Fibroblast of skin of right quadriceps (primary cell): ENCODE results near the gene SYNDIG1.

Experiments
- DNase-seq: peaks from one replicate; pipeline ENCODE4 v3.0.0-alpha.2; 2013

The SYNDIG1 gene

DNA sequence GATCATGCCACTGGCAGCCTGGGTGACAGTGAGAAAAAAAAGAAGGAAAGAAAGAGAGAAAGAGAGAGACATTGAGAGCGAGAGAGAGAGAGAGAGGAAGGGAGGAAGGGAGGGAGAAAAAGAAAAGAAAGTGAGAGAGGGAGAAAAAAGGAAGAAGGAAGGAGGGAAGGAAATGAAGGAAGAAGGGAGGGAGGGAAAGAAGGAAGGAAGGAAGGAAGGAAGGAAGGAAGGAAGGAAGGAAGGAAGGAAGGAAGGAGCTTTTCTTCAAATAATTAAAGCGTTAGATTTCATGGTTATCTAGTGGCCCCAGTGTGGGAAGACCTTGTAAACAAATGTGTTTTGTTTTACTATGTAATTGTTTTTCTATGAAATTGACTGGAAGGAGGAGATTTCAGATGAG, 170.8 kb downstream of the SYNDIG1 start:
- DNase-seq, result no peak

DNA sequence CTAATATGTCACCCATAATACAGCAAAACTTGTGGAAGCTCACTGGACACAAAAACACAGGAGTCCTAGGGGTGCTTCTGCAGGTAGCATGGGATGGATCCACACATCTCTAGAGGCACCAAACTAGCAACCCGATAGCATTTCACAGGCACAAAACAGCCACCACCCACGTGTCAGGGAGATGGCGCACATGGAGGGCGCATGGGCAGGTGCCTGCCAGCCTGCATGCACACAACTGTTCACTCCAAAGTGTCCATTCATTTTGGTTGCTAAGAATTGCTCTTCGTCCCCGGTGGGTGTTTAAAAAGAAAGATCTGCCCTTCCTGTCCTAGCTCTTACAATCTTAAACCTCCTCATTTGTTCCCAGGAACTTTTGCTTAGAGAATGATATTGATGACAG, 171.3 kb downstream of the SYNDIG1 start:
- DNase-seq, result no peak

DNA sequence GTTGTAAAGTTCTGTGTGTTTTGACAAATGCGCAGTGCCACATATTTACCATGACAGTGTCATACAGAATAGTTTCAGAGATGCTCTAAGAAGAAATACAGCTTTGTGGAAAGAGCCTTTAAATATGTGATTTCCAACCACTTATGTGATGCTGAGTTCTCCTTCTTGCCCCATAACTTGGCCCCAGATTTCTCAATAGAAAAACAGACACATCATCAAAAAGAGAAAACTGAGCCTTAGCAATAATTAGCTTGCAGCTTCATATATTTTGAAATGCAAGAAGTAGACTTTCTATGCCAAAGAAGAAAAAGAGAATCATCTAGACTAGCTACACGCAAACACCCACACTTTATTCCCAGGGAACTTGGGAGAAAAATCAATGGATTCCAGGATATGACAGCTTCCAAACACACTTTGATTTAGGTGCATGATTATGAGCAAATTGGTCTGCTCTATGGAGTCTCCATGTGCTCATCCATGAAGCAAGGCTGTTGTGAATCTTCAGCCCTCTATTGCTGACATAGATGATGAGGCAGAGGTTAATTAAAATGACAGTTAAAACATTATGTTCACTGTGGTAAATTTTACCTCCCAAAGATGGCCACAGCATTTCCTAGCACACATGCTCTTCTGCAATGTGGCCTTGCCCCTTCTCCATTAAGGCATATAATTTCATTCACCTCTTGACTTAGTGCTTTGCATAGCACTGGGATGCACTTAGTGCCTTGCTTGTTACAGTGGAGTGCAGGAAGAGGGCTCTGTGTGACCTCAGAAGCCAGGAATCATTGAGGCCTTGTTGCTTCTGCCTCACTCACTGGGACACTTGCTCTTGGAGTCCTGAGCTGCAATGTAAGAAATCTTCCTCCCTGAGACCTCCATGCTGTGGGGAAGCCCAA, 174.6 kb downstream of the SYNDIG1 start:
- DNase-seq, result no peak

DNA sequence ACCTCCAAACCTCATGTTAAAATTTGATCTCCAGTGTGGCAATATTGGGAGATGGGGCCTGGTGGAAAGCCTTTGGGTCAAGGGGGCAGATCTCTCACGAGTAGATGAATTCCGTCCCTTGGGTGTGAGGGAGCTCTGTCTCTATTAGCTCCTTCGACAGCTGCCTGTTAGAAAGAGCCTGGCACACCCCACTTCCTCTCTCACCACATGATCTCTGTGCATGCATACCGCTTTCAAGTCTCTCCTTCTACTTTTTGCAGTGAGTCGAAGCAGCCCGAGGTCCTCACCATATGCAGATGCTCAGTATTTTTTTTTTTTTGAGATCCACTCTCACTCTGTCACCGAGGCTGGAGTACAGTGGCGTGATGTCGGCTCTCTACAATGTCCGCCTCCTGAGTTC, 176.9 kb downstream of the SYNDIG1 start:
- no peak for DNase-seq

DNA sequence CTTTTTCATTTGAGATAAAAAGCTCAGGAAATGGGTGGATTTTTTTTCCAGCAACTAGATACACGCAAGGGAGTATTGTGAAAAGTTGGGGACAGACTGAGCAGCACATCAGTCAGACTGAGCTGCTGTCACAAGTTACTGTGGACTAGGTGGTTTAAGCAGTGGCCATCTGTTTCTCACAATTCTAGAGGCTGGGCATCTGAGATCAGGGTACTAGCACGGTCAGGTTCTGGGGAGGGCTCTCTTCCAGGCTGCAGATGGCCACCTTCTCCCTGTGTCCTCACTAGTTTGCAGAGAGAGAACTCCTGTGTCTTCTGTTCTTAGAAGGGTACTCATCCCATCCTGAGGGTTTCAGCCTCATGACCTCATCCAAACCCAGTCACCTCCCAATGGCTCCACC, 178.3 kb downstream of the SYNDIG1 start:
- DNase-seq, result no peak

DNA sequence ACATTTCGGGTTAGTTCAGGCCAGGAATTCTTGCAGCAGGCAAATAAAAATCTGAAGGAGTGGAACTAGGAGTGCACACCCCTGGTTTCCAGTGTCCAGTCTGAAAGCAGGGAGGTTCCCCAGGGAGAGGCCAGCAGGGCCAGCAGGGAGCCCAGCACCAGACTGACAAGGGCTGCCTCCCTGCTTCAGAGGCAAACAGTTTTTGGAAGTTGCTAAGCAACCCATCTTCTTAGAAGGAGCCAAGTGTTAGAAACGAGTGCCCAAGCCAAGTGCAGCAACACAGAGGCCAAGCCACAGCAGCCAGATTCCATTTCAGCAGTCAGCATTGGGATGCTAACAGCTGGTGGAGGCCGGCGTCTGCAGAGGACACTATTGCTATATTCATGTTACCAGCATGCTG, 179.1 kb downstream of the SYNDIG1 start:
- no peak for DNase-seq

DNA sequence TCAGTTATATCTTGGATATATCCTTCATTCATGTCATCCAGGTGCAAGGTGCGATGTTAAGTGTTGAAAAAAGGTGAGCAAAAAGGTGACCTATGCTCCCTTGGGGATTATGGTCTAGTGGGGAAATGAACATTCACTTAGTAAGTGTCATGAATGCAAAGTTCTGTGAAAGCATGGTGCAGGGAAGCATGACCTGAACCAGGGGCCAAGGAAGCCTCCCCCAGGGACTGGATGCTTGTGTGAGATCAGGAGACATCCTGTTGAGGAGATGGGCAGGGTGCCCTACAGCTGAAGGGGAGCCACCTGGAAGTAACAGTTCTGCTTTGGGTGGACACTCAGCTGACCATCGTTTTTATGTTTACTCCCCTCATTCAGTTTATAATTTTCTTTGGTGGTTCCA, 179.5 kb downstream of the SYNDIG1 start:
- DNase-seq, result no peak

DNA sequence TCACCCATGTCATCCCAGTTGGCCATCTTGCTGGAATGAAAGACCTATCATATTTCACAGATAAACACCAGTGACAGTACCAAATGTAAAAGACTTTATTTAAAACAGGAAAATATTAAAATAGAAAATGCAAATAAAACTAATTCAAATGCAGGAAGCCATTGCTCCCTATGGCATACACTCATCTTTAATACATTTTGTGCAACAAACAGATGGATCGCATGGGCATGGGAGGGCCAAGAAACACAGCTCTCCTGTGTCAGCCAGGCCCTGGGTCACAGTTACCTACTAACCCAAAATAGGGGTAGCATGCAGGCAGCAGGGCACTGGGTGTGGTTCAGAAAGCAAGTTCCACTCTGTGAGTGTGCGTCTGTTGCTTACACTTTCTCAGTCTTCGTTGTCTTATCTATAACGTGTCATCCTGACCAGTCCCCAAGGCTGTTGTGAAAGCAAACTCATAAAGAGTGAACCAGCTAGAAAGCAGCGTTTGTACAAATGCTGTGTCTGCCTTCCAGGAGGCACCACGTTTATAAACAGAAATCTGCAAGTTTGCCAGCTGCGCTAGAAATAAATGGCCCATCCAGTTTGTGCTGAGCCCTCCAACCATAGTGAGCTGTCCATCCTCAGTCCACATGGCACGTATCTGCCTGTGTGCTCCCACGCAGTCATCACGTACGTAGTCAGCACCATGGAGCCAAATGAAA, 180.5 kb downstream of the SYNDIG1 start:
- DNase-seq, result no peak

DNA sequence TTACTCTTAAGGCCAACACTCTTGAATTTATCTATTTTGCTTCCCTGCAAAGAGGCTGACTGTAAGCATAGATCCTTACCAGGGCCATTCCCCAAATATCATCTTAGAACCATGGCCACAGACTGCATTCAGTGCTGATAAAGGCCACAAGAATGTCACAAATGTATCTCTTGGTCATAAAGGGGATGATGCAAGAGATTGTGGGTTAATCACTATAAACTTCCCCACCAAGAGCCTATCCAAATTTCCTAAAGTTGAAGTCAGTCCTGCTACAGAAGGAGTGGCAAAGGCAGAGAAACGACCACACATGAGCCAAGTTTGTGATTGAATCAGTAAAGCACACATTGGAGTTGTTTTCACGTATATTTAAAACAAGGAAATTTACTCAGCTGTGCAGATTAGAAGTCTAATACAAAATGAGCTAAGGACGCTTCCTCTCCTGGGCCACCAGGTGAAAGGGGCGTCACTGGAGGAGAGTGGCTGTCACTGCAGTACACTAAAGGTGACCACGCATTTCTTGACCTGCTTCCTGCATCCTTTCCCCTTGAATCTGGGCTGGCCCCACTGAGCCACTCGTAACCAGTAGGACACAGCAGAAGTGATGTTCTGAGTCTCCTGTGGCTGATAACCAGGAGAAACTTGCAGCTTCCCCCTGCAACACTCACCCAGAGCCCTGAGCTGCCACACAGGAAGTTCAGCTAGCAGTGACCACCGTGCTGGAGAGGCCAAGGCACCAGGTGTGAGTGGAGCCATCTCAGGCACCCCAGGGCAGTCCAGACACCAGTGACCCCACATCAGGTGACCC, 181.9 kb downstream of the SYNDIG1 start:
- DNase-seq, result peak; percentile 97

DNA sequence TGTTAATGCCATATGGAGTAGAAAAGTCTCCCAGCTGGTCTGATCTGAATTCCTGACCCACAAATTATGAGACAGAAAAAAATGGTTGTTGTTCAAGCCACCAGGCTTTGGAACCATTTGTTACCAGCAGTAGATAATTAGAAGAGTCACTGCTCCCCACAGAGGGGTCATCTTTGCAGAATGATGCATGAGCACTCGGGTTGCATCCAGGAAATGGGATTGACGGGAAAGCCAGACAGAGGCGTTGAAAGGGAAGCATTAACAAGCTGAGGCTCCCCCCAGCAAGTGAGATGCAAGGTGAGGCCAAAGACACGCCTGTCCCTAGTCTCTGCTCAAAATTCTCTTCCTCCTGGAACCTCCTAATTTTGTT, 182.5 kb downstream of the SYNDIG1 start:
- DNase-seq, result peak; percentile 51

DNA sequence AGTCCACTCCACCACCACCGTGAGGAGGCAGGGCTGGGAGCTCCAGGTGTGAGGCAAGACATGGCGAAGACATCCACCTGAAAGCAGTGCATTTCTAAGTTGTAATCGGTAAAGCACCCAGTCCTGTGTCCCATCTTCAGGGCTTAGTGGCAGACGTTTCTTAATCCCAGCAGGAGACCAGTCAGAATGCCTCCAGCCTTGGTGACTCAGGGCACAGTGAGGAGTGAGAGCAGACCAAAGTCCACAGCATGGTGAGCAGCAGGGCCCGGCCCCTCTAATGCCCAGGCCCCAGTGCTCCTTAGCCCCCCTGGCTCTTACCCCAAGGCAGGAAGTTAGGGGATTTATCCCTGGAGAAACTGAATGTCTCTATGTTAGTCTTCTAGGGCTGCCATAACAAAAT, 183.9 kb downstream of the SYNDIG1 start:
- DNase-seq, result peak; percentile 33

DNA sequence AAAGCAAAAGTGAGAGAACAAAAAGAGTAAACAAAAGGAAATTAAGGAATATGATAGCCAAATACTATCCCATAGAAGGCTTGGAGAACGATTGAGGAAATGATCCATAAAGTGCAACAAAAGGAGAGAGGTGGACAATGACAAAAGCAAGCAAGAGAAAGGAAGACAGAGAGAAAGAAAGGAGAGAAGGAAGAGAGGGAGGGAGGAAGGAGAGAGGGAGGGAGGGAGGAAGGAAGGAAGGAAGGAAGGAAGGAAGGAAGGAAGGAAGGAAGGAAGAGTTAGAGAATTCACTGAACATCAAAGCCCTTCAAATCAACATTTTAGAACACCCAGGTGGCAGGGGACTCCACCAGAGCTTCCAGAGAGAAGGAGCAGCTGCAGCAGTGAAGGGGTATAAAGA, 185.0 kb downstream of the SYNDIG1 start:
- DNase-seq, result no peak

DNA sequence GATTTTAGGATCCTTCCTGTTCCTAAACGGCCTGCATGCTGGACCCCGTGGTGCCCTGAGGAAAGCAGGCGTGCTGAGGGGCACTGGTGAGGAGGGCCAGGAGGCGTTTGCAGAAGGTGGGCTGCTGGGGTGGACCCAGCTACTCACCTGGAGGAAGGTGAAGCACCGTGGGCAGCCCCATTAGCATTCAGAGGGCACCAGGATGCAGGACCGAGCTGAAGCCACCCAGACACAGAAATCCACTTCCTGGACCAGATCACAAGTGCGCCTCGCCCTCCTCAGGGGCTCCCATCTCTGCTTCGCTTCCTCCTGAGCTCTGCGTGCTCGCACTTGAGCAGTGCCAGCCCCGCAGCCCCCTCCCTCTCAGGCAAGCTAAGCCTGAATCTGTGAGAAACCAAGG, 187.0 kb downstream of the SYNDIG1 start:
- no peak for DNase-seq

DNA sequence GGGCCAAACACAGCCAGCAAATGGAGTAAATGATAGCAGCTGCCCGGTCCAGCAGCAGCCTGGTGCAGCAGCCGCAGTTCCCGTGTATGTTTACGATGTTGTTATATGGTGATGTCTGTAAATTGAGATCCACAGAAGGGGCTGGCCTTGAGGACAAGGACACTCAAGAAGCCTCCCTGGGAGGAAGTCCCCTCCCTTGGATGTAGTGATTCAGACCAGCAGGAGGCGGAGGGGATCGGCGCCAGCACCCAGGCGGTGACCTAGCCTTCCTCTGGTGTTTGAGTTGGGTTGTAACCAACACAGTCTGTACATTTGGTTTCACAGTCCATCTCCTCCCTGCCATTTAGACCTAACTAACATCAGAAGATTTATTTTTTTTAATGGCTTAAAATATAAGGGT, 187.8 kb downstream of the SYNDIG1 start:
- no peak for DNase-seq

DNA sequence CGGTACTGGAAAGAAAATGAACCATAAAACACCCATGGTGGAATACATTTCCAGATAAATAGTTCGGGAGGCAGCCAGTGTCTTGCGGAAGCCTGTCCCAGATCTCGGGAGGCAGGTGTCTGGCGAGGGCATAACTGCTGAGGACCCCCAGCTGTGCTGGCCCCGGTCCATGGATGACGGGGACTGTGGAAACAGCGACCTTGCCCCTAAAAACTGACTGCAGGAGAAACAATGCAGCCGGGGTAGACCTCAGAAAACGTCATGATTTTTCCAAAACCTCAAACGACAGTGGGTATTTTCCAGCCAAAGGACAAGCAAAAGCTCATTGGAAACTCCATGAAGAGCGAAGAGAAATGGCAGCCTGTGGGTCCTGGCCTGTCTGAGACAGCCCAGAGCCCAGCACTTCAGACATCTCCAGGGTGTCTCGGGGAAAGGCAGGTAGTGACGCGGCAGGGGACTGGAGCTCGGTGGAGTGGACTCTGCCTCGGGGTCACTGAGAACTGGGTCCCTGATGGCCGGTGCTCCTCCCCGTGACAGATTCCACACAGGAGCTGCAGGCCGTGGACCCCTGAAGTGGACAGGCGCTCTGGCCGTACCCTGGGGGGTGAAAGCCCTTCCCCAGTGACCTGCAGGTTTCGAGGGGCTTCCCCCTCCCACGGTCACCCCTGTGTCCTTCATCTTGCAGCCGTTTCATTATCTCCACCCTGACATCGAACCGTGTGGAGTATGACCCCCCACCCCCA, 188.6 kb downstream of the SYNDIG1 start:
- DNase-seq, result no peak

DNA sequence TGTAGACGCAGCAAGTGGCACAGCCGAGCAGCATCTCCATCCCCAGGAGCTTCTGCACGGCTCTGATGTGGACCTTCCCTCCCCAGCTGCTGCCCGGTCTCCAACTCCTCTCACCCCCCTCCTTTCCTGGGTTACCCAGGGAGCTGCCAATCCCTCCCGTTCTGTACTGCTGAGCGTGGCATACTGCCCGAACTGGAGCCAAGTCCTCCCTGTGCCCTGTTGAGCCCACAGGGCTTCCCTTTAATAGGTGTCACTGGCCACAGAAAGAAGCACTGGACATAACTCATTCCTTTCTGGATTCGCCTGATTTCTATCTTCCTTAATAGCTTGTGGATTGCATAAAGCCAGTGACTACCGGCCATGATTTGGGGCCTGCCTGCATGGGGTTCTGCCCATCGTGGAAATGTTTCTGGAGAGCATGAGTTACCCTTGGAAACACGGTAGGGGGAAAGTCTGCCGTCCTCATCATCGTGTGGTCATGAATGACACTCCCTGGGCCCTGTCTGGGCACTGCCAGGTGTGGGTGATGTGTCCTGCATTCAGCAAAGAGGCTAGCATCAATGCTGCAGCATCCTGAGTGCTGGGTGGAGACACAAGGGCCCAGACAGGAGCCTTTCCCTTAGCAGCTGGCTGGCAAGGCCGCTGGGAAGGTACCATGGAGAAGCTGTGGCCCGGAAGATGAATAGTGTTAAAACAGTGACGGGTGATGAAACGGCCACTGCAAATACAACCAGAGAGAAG, 189.7 kb downstream of the SYNDIG1 start:
- DNase-seq, result no peak

DNA sequence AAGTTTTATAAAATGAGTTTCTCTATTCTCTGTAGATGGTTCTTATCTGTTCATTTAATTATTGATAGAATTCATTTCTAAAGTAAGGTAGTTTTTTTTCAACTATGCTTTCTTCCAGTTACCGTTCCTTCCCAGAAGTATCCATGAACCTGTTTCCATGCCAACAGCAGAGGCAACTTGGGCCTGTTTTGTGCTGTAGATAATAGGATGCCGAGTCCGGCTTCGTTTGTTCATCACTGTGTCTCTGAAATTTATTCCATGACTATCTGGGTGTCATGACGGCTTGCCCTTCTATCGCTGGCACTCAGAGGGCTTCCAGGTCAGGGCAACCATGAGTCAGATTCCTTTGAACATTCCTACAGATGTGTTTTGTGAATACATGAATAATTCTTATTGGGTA, 190.4 kb downstream of the SYNDIG1 start:
- no peak for DNase-seq

DNA sequence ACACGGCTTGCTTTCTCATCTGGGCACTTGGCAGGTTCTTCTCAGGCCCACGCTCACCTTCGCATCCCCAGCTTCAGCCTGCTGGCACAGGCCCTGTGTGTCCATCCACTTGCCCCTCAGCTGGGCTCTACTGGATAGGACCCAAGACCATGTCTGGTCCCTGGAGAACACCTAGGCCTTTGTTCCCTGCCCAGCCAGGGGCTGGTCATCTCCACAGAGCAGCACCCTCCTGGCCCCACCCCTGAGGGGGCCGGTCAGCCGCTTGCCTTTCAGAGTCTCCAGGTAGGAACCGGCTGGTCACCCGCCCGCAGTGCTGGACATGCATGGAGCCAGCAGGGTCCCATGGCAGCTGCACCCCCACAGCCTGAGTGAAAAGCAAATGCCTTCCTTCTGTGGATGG, 191.2 kb downstream of the SYNDIG1 start:
- DNase-seq, result no peak

DNA sequence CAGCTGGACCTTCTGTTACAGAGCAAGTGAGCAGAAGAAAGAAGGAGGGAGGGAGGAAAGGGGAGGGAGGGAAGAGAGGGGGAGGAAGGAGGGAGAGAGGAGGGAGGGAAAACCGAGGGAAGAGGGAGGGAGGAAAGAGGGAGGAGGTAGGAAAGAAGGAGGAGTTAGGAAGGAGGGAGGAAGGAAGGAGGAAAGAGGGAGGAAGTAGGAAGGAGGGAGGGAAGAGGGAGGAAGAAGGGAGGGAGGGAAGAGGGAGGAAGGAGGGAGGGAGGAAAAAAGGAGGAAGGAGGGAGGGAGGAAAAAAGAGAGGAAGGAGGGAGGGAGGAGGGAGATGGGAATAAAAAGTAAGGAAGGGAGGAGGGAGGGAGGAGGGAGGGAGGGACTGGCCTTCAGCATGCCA, 191.8 kb downstream of the SYNDIG1 start:
- DNase-seq, result no peak

DNA sequence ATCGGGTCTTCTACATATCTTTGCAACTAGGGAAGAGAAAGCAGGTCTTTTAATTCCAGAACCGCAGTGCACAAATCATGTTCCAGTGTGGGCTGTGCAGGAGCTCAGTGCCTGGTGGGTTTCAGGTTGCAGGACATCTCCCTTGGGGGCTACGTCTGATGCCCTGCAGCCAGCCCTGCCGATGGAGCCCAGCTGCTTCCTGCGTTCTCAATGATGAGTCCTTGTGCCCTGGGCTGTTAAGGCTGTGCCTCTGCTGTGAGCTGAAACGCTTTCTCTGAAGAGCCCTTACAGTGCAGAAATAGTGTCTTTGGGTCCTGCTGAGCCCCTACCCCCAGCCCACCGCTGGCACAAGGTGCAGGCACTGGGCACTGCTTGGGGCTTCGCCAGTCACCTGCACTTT, 192.9 kb downstream of the SYNDIG1 start:
- no peak for DNase-seq

DNA sequence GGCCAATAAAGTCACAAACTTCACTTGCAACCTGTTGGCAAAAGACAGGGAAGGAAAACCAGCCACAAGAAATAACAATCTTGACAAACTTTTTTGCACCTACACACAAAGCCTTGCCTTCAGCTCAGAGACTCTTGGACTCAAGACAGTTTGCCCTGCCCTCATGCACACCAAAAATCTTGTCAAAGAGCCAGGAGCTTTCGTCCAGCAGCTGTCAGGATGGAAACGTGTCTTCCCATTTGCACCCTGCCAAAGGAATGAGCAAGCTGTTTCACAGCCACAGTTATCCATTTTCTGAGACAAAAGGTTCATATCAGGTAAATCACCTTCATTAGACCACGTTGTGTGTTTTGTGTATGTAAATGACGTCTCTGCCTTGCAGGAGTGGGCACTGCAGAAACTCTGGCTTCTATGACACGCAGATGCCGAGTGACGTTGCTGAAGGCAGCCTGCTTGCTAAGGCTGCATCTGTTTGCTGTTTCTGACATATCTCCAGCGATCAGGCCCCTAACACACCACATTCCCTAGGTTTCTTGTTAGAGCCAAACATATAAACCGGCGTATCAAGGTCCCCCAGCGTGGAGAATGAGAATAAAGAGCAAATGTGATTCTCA, 193.4 kb downstream of the SYNDIG1 start:
- no peak for DNase-seq

DNA sequence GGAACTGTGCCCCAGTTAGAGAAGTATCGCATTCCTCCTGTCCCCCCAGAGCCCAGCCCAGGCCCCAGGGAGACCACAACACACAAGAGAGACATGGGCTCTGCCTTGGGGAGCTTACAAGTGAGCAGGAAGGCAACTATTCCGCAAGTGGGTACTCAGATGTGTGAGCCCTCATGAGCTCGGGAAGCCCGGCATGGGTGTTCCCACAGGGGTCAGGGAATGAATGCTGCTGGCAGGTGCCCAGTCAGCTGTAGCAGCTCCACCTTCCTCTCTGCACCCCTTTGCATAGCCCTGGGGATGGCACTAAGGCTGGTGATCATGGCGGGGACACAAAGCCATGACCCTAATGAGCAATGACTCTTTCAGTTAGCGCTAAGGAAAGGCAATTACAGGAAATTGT, 194.1 kb downstream of the SYNDIG1 start:
- no peak for DNase-seq
